H9 (cell line): ENCODE measurements around the gene PRTN3. TPM values are rescaled to one million over a fixed set of nuclear protein-coding genes. Genes with fewer than 3 reads are reported as not detected.

Experiments
- DNase-seq: peaks from one replicate; pipeline ENCODE4 v3.0.0-alpha.2; 2017
- H2AFZ ChIP-seq: one replicate; pipeline ENCODE4 v1.6.1; 2013; ENCODE audit warnings: mild to moderate bottlenecking, low read length, control low read depth, moderate library complexity
- H2AK5ac ChIP-seq: 2 replicates; pipeline ENCODE4 v1.6.1; 2013; ENCODE audit warnings: low read length, control low read depth, mixed read lengths; ENCODE audit not compliant: insufficient read length
- H2BK120ac ChIP-seq: one replicate; pipeline ENCODE4 v1.6.1; 2013; ENCODE audit warnings: low read depth, mild to moderate bottlenecking, low read length, control low read depth, inconsistent platforms; ENCODE audit not compliant: poor library complexity, severe bottlenecking
- H2BK12ac ChIP-seq: 2 replicates; pipeline ENCODE4 v1.6.1; 2013; ENCODE audit warnings: low read length, control low read depth, mixed read lengths, low read depth; ENCODE audit not compliant: insufficient read length
- H2BK15ac ChIP-seq: 2 replicates; pipeline ENCODE4 v1.6.1; 2013; ENCODE audit warnings: low read depth, low read length, control low read depth
- H2BK20ac ChIP-seq: one replicate; pipeline ENCODE4 v1.6.1; 2013; ENCODE audit warnings: low read depth, mild to moderate bottlenecking, low read length, control low read depth, inconsistent platforms; ENCODE audit not compliant: poor library complexity, severe bottlenecking
- H2BK5ac ChIP-seq: 2 replicates; pipeline ENCODE4 v1.6.1; 2013; ENCODE audit warnings: low read length, control low read depth, mixed read lengths; ENCODE audit not compliant: insufficient read length
- H3K14ac ChIP-seq: 2 replicates; pipeline ENCODE4 v1.6.1; 2013; ENCODE audit warnings: low read length, control low read depth; ENCODE audit not compliant: insufficient read depth
- H3K18ac ChIP-seq: 2 replicates; pipeline ENCODE4 v1.6.1; 2013; ENCODE audit warnings: low read depth, mild to moderate bottlenecking, mixed read lengths, low read length, control low read depth; ENCODE audit not compliant: insufficient read length
- H3K23ac ChIP-seq: 2 replicates; pipeline ENCODE4 v1.6.1; 2013; ENCODE audit warnings: low read length, control low read depth, mixed read lengths, low read depth; ENCODE audit not compliant: insufficient read length
- H3K23me2 ChIP-seq: 2 replicates; pipeline ENCODE4 v1.6.1; 2013; ENCODE audit warnings: low read depth, mild to moderate bottlenecking, mixed read lengths, low read length, control low read depth; ENCODE audit not compliant: insufficient read length, poor library complexity, severe bottlenecking
- H3K27ac ChIP-seq: 2 replicates; pipeline ENCODE4 v1.5.1; 2013; ENCODE audit warnings: low read length, control low read depth, mixed read lengths, low read depth; ENCODE audit not compliant: insufficient read length
- H3K27me3 ChIP-seq: 2 replicates; pipeline ENCODE4 v1.6.1; 2013; ENCODE audit warnings: low read length, control low read depth, inconsistent platforms; ENCODE audit not compliant: insufficient read depth
- H3K4ac ChIP-seq: 2 replicates; pipeline ENCODE4 v1.6.1; 2013; ENCODE audit warnings: low read depth, mild to moderate bottlenecking, control low read depth, inconsistent platforms, low read length, moderate library complexity
- H3K4me1 ChIP-seq: 2 replicates; pipeline ENCODE4 v1.6.1; 2013; ENCODE audit warnings: low read length, control low read depth, inconsistent platforms; ENCODE audit not compliant: insufficient read depth
- H3K4me2 ChIP-seq: 2 replicates; pipeline ENCODE4 v1.6.1; 2013; ENCODE audit warnings: low read length, control low read depth, mixed read lengths; ENCODE audit not compliant: insufficient read length, insufficient read depth
- H3K56ac ChIP-seq: 2 replicates; pipeline ENCODE4 v1.6.1; 2013; ENCODE audit warnings: low read depth, mild to moderate bottlenecking, mixed read lengths, low read length, control low read depth; ENCODE audit not compliant: insufficient read length
- H3K79me1 ChIP-seq: 2 replicates; pipeline ENCODE4 v1.6.1; 2013; ENCODE audit warnings: low read depth, mild to moderate bottlenecking, moderate library complexity, low read length, control low read depth, inconsistent platforms; ENCODE audit not compliant: insufficient read depth, poor library complexity, severe bottlenecking
- H3K79me2 ChIP-seq: 2 replicates; pipeline ENCODE4 v1.6.1; 2013; ENCODE audit warnings: low read length, control low read depth, inconsistent platforms; ENCODE audit not compliant: insufficient read depth
- H3K9ac ChIP-seq: 2 replicates; pipeline ENCODE4 v1.6.1; 2013; ENCODE audit warnings: low read length, control low read depth, mixed read lengths; ENCODE audit not compliant: insufficient read length; ENCODE audit errors: extremely low read depth
- H3K9me3 ChIP-seq: one replicate; pipeline ENCODE4 v1.6.1; 2013; ENCODE audit warnings: low read depth, low read length, inconsistent platforms; ENCODE audit not compliant: control insufficient read depth
- H3T11ph ChIP-seq: one replicate; pipeline ENCODE4 v1.6.1; 2013; ENCODE audit warnings: mild to moderate bottlenecking, low read length, control low read depth, inconsistent platforms
- H4K20me1 ChIP-seq: one replicate; pipeline ENCODE4 v1.6.1; 2013; ENCODE audit not compliant: control insufficient read depth, insufficient read length, insufficient read depth
- H4K5ac ChIP-seq: 2 replicates; pipeline ENCODE4 v1.6.1; 2013; ENCODE audit warnings: low read depth, mild to moderate bottlenecking, mixed read lengths, low read length, control low read depth; ENCODE audit not compliant: insufficient read length
- H4K8ac ChIP-seq: replicated peaks from 2 replicates; pipeline ENCODE4 v1.6.1; 2013; ENCODE audit warnings: low read length, control low read depth, mixed read lengths, low read depth; ENCODE audit not compliant: insufficient read length
- H4K91ac ChIP-seq: 2 replicates; pipeline ENCODE4 v1.6.1; 2013; ENCODE audit warnings: low read depth, mild to moderate bottlenecking, moderate library complexity, mixed read lengths, low read length, control low read depth; ENCODE audit not compliant: insufficient read length
- H3K27ac Mint-ChIP-seq, 3 experiments: 2 replicates in 2 of 3; 3 replicates in 1 of 3; pipeline ENCODE4 v1.8.0; 2020 to 2021; ENCODE audit warnings: mixed read lengths in 3 of 3, mild to moderate bottlenecking in 1 of 3, moderate library complexity in 1 of 3
- H3K27me3 Mint-ChIP-seq: 2 replicates; pipeline ENCODE4 v1.8.0; 2021; ENCODE audit warnings: low read depth, mild to moderate bottlenecking, moderate library complexity, mixed read lengths
- H3K36me3 Mint-ChIP-seq, 3 experiments: 2 replicates in 2 of 3; 3 replicates in 1 of 3; pipeline ENCODE4 v1.8.0; 2020 to 2021; ENCODE audit warnings: low read depth in 3 of 3, mixed read lengths in 3 of 3; ENCODE audit not compliant: insufficient read depth in 1 of 3
- H3K4me1 Mint-ChIP-seq, 2 experiments: 2 replicates each; pipeline ENCODE4 v1.8.0; 2020; ENCODE audit warnings: mixed read lengths in 2 of 2
- H3K4me3 Mint-ChIP-seq, 2 experiments: 2 replicates in 1 of 2; 3 replicates in 1 of 2; pipeline ENCODE4 v1.8.0; 2020 to 2021; ENCODE audit warnings: mild to moderate bottlenecking in 2 of 2, mixed read lengths in 2 of 2, moderate library complexity in 1 of 2
- H3K9me3 Mint-ChIP-seq, 2 experiments: 2 replicates in 1 of 2; 3 replicates in 1 of 2; pipeline ENCODE4 v1.8.0; 2020; ENCODE audit warnings: mild to moderate bottlenecking in 2 of 2, mixed read lengths in 2 of 2, moderate library complexity in 1 of 2
- CTCF ChIP-seq: fragments of 200-600 bp; sonication (generic); conservative IDR thresholded peaks from 3 replicates; pipeline ENCODE4 v1.8.0; 2021; ENCODE audit warnings: antibody characterized with exemption, mild to moderate bottlenecking
- WGBS: extraction: QIAGEN DNeasy Blood & Tissue Kit; methylation state at CpG from one replicate; pipeline ENCODE4 v1.1.7; 2013; ENCODE audit warnings: missing lambda C conversion rate, low lambda C conversion rate, mixed read lengths; ENCODE audit not compliant: insufficient read length; ENCODE audit errors: extremely low coverage; 5-methylcytosine and 5-hydroxymethylcytosine counted together
- total RNA-seq: library from RNA; stranded (reverse); gene quantifications from 2 replicates; pipeline ENCODE4 v1.2.1, GENCODE V29; 2021

PRTN3 gene
- total RNA-seq, 1 experiment from 2014 or later = 0.31 TPM

- Histone ChIP-seq H2BK5ac (no peak overlapping the region), H2BK120ac (no peak overlapping the region), H4K20me1 (no peaks in the 10 kb centered on the region), H4K5ac (no peak overlapping the region), H3K56ac (no peak overlapping the region), H2AFZ (no peak overlapping the region), H3K27me3 (no peaks in the 10 kb centered on the region), H3K4me1 (no peaks in the 10 kb centered on the region), H3K27ac (no peak overlapping the region), H3K18ac (no peak overlapping the region), H3K9me3 (no peaks in the 10 kb centered on the region), H3K4me2 (no peak overlapping the region), H2BK12ac (no peak overlapping the region), H3K9ac (no peak overlapping the region), H2BK20ac (no peak overlapping the region), H3K23me2 (no peaks in the 10 kb centered on the region), H2BK15ac (no peak overlapping the region), H3K23ac (no peak overlapping the region), H4K91ac (no peak overlapping the region), H2AK5ac (no peak overlapping the region), H3K14ac (no peak overlapping the region), H3T11ph (no peak overlapping the region), H3K79me2 (no peaks in the 10 kb centered on the region), H3K4ac (no peak overlapping the region), H4K8ac (no peak overlapping the region), H3K79me1 (no peaks in the 10 kb centered on the region)
- Mint-ChIP-seq H3K4me1 (peaks cover 8 to 22% of the 10 kb centered on the region in 2 experiments), H3K27ac (peak overlapping the region in 1 of 3 experiments; percentile 64; a peak in 1 of 7 replicates), H3K27me3 (peaks cover 6% of the 10 kb centered on the region; the same call in 1 of the 2 replicates), H3K9me3 (peaks cover 6 to 7% of the 10 kb centered on the region in 2 experiments), H3K36me3 (peaks cover 20 to 43% (median 33%) of the 10 kb centered on the region in 3 experiments), H3K4me3 (0 out of 5 replicates have a peak overlapping the region, but pooled peaks of 1 of the 2 experiments have one; percentile 29)
- no peak for DNase-seq
- no peak for TF ChIP-seq CTCF
- no CpG with 5 or more reads among the region's 39 CpGs for WGBS
These were observed 27.2 kb downstream of the PRTN3 start for GRCh38 chr19:867855-868457.
